ENCODE measurements around the gene USO1. TPM values are rescaled to one million over a fixed set of nuclear protein-coding genes. Genes with fewer than 3 reads are reported as not detected.
"Not testable (repeated sequence)": the region's sequence is repeated elsewhere in the genome, so short reads cannot be mapped to it uniquely, and the experiment has no call there.

The USO1 gene
- total and polyA plus RNA-seq, 4 donors: 29.0 to 102 (median 45.0) TPM

DNA sequence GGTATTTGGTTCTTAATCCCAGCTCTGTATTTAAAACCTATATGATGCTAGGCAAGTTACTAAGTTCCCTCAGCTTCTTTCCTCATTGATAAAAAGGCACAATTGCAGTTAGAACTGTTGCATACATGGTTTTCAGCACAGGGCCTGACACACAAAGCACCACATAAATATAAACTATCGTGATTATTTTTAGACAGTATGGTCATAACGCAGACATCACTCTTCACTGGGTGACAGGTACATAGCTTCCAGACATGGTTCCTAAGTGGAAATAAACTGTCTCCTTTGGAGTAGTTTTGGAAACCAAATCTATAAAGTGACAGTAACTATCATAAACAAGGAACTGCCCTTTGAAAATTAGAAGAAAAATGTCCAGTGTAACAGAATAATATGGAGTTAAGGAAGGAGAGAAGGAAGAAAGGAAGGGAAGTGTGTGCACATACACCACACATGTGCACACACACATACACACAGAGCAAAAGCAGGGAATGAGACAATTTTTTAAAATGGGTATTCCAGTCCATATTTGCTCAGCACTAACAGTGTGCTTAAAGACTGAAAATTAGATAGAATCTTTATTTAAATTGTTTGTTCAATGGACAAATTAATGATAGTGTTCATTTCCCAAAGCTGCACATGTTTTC is 38.7 kb upstream of the USO1 start:
- no peak overlapping the region for H3K9ac ChIP-seq (ENCODE audit: insufficient read depth in 1 of 2, low read length in 2 of 2)
- no peak overlapping the region for H3K4me3 ChIP-seq
- WGBS, 2 donors: 67 to 76% methylated on average over 2 of the region's 2 CpGs
- peak overlapping the region in 1 of 2 donors; percentile 30 for H3K27ac ChIP-seq (ENCODE audit: low read depth in 1 of 2, low read length in 1 of 2)
- no peaks in the 10 kb centered on the region for H3K27me3 ChIP-seq (ENCODE audit: control insufficient read depth in 3 of 3, insufficient read depth in 3 of 3, low read length in 2 of 3)
- ATAC-seq (ENCODE audit: insufficient read depth, low FRiP score) (no peak), DNase-seq (no peak)
- TF ChIP-seq, protein P1, sequence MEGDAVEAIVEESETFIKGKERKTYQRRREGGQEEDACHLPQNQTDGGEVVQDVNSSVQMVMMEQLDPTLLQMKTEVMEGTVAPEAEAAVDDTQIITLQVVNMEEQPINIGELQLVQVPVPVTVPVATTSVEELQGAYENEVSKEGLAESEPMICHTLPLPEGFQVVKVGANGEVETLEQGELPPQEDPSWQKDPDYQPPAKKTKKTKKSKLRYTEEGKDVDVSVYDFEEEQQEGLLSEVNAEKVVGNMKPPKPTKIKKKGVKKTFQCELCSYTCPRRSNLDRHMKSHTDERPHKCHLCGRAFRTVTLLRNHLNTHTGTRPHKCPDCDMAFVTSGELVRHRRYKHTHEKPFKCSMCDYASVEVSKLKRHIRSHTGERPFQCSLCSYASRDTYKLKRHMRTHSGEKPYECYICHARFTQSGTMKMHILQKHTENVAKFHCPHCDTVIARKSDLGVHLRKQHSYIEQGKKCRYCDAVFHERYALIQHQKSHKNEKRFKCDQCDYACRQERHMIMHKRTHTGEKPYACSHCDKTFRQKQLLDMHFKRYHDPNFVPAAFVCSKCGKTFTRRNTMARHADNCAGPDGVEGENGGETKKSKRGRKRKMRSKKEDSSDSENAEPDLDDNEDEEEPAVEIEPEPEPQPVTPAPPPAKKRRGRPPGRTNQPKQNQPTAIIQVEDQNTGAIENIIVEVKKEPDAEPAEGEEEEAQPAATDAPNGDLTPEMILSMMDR (IDR thresholded peaks at IDR 0.05; ENCODE audit: control extremely low read depth, extremely low read depth): no peak
- no peaks in the 10 kb centered on the region for H3K4me1 ChIP-seq (ENCODE audit: control insufficient read depth in 5 of 5, insufficient read depth in 5 of 5, low read length in 5 of 5)
- peaks cover 0 to 2% (median 0%) of the 10 kb centered on the region in 4 donors for H3K36me3 ChIP-seq (ENCODE audit: control insufficient read depth in 4 of 4, insufficient read depth in 4 of 4, low read length in 4 of 4)
- peaks cover 0 to 3% (median 0%) of the 10 kb centered on the region in 4 donors for H3K9me3 ChIP-seq (ENCODE audit: control insufficient read depth in 4 of 4, insufficient read depth in 3 of 4, low read length in 3 of 4)

GRCh38 chr4:75686346-75686745 is 38.0 kb upstream of the USO1 start:
- H3K9me3 ChIP-seq (ENCODE audit: control insufficient read depth in 4 of 4, insufficient read depth in 3 of 4, low read length in 3 of 4): peaks cover 0 to 3% (median 0%) of the 10 kb centered on the region in 4 donors
- no peak overlapping the region for H3K9ac ChIP-seq (ENCODE audit: insufficient read depth in 1 of 2, low read length in 2 of 2)
- no peak overlapping the region for H3K4me3 ChIP-seq
- WGBS, 2 donors: 61 to 65% methylated on average over 3 of the region's 3 CpGs
- no peak overlapping the region for H3K27ac ChIP-seq (ENCODE audit: low read depth in 1 of 2, low read length in 1 of 2)
- peaks cover 0 to 2% (median under 1%) of the 10 kb centered on the region in 4 donors for H3K36me3 ChIP-seq (ENCODE audit: control insufficient read depth in 4 of 4, insufficient read depth in 4 of 4, low read length in 4 of 4)
- H3K4me1 ChIP-seq (ENCODE audit: control insufficient read depth in 5 of 5, insufficient read depth in 5 of 5, low read length in 5 of 5): no peaks in the 10 kb centered on the region
- DNase-seq: no peak
- no peaks in the 10 kb centered on the region for H3K27me3 ChIP-seq (ENCODE audit: control insufficient read depth in 3 of 3, insufficient read depth in 3 of 3, low read length in 2 of 3)
- ATAC-seq (ENCODE audit: insufficient read depth, low FRiP score): no peak
- TF ChIP-seq, protein P1 (IDR thresholded peaks at IDR 0.05; ENCODE audit: control extremely low read depth, extremely low read depth): no peak

DNA sequence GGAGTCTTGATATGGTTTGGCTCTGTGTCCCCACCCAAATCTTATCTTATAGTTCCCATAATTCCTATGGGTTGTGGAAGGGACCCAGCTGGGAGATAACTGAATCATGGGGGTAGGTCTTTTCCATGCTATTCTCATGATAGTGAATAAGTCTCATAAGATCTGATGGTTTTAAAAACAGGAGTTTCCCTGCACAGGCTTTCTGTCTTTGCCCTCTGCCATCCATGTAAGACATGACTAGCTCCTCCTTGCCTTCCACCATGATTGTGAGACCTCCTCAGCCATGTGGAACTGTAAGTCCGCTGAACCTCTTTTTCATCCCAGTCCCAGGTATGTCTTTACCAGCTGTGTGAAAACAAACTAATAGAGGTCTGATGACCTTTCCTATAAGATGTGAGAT is 37.3 kb upstream of the USO1 start:
- DNase-seq; H3K27me3 ChIP-seq (ENCODE audit: control insufficient read depth in 3 of 3, insufficient read depth in 3 of 3, low read length in 2 of 3); ATAC-seq (ENCODE audit: insufficient read depth, low FRiP score); H3K4me1 ChIP-seq (ENCODE audit: control insufficient read depth in 5 of 5, insufficient read depth in 5 of 5, low read length in 5 of 5); H3K27ac ChIP-seq (ENCODE audit: low read depth in 1 of 2, low read length in 1 of 2); H3K36me3 ChIP-seq (ENCODE audit: control insufficient read depth in 4 of 4, insufficient read depth in 4 of 4, low read length in 4 of 4); H3K9ac ChIP-seq (ENCODE audit: insufficient read depth in 1 of 2, low read length in 2 of 2); H3K4me3 ChIP-seq; H3K9me3 ChIP-seq (ENCODE audit: control insufficient read depth in 4 of 4, insufficient read depth in 3 of 4, low read length in 3 of 4): not testable (repeated sequence)
- WGBS, 2 donors: 98 to 100% methylated on average over 1 of the region's 1 CpG

GRCh38 chr4:75692066-75692465 is 32.3 kb upstream of the USO1 start:
- not testable (repeated sequence) for DNase-seq; H3K36me3 ChIP-seq (ENCODE audit: control insufficient read depth in 4 of 4, insufficient read depth in 4 of 4, low read length in 4 of 4); H3K4me3 ChIP-seq; H3K27ac ChIP-seq (ENCODE audit: low read depth in 1 of 2, low read length in 1 of 2); H3K27me3 ChIP-seq (ENCODE audit: control insufficient read depth in 3 of 3, insufficient read depth in 3 of 3, low read length in 2 of 3); H3K4me1 ChIP-seq (ENCODE audit: control insufficient read depth in 5 of 5, insufficient read depth in 5 of 5, low read length in 5 of 5); H3K9me3 ChIP-seq (ENCODE audit: control insufficient read depth in 4 of 4, insufficient read depth in 3 of 4, low read length in 3 of 4); H3K9ac ChIP-seq (ENCODE audit: insufficient read depth in 1 of 2, low read length in 2 of 2); ATAC-seq (ENCODE audit: insufficient read depth, low FRiP score)
- 97% methylated on average over 5 of the region's 5 CpGs for WGBS, 2 donors

All from lung (tissue), 12 donors.